OCI-LY1 (cell line): ENCODE measurements around the gene TARS3.

Experiments used
- H2AFZ ChIP-seq: fragments of 200-600 bp; sonication (generic), shearing (Covaris generic); 2 replicates; pipeline ENCODE4 v1.6.0; 2014; ENCODE audit warnings: antibody characterized with exemption, mild to moderate bottlenecking, low read length
- H3F3A ChIP-seq: fragments of 200-600 bp; sonication (generic), shearing (Covaris generic); 2 replicates; pipeline ENCODE4 v1.6.0; 2014; ENCODE audit warnings: mild to moderate bottlenecking, antibody characterized with exemption, low read length, moderate library complexity; ENCODE audit not compliant: insufficient read depth
- H3K27ac ChIP-seq: fragments of 200-600 bp; sonication (generic); 2 replicates; pipeline ENCODE4 v1.5.1; 2014; ENCODE audit warnings: low read length, mixed run types, mild to moderate bottlenecking, low read depth; ENCODE audit not compliant: poor library complexity, severe bottlenecking
- H3K27me3 ChIP-seq: fragments of 200-600 bp; sonication (generic); 2 replicates; pipeline ENCODE4 v1.6.0; 2014; ENCODE audit warnings: antibody characterized with exemption, mild to moderate bottlenecking, low read length, moderate library complexity; ENCODE audit not compliant: insufficient read depth
- H3K36me3 ChIP-seq: fragments of 200-600 bp; sonication (generic); 2 replicates; pipeline ENCODE4 v1.6.1; 2014; ENCODE audit warnings: mild to moderate bottlenecking, antibody characterized with exemption, low read length, moderate library complexity, mixed read lengths; ENCODE audit not compliant: insufficient read depth
- H3K4me1 ChIP-seq: fragments of 200-600 bp; sonication (generic); 2 replicates; pipeline ENCODE4 v1.5.1; 2014; ENCODE audit warnings: mild to moderate bottlenecking, low read length, moderate library complexity; ENCODE audit not compliant: insufficient read depth, severe bottlenecking
- H3K4me2 ChIP-seq: fragments of 200-600 bp; sonication (generic), shearing (Covaris generic); 2 replicates; pipeline ENCODE4 v1.6.1; 2014; ENCODE audit warnings: low read length
- H3K4me3 ChIP-seq: fragments of 200-600 bp; sonication (generic); 2 replicates; pipeline ENCODE4 v1.5.1; 2014; ENCODE audit warnings: low read length, low read depth, mild to moderate bottlenecking, mixed read lengths; ENCODE audit not compliant: poor library complexity, severe bottlenecking
- H3K79me2 ChIP-seq: fragments of 200-600 bp; shearing (Covaris generic); 2 replicates; pipeline ENCODE4 v1.6.1; 2016; ENCODE audit warnings: mixed run types, low read length, mixed read lengths; ENCODE audit not compliant: insufficient read depth
- H3K9ac ChIP-seq: fragments of 200-600 bp; sonication (generic), shearing (Covaris generic); 2 replicates; pipeline ENCODE4 v1.6.1; 2014; ENCODE audit warnings: mild to moderate bottlenecking, low read length, mixed read lengths
- H3K9me2 ChIP-seq: fragments of 200-600 bp; sonication (generic), shearing (Covaris generic); 2 replicates; pipeline ENCODE4 v1.6.1; 2014; ENCODE audit warnings: low read depth, mild to moderate bottlenecking, low read length, mixed read lengths
- H3K9me3 ChIP-seq: fragments of 200-600 bp; shearing (Covaris generic); 2 replicates; pipeline ENCODE4 v1.6.1; 2014; ENCODE audit warnings: low read length, mixed read lengths
- H4K20me1 ChIP-seq: fragments of 200-600 bp; sonication (generic), shearing (Covaris generic); 2 replicates; pipeline ENCODE4 v1.6.0; 2016; ENCODE audit warnings: mild to moderate bottlenecking, low read length; ENCODE audit not compliant: insufficient read depth
- EZH2 ChIP-seq: fragments of 200-600 bp; sonication (generic), shearing (Covaris generic); IDR thresholded peaks from 2 replicates; pipeline ENCODE4 v1.8.0; 2017; ENCODE audit warnings: borderline replicate concordance, mixed run types, mild to moderate bottlenecking, antibody characterized with exemption, low read length, moderate library complexity, mixed read lengths
- TF ChIP-seq, protein P1 (sequence below): fragments of 200-600 bp; sonication (generic), shearing (Covaris generic); IDR thresholded peaks from 2 replicates; pipeline ENCODE4 v1.5.1; 2017; ENCODE audit warnings: mild to moderate bottlenecking, antibody characterized with exemption, low read length, moderate library complexity, mixed read lengths

The TARS3 gene

DNA sequence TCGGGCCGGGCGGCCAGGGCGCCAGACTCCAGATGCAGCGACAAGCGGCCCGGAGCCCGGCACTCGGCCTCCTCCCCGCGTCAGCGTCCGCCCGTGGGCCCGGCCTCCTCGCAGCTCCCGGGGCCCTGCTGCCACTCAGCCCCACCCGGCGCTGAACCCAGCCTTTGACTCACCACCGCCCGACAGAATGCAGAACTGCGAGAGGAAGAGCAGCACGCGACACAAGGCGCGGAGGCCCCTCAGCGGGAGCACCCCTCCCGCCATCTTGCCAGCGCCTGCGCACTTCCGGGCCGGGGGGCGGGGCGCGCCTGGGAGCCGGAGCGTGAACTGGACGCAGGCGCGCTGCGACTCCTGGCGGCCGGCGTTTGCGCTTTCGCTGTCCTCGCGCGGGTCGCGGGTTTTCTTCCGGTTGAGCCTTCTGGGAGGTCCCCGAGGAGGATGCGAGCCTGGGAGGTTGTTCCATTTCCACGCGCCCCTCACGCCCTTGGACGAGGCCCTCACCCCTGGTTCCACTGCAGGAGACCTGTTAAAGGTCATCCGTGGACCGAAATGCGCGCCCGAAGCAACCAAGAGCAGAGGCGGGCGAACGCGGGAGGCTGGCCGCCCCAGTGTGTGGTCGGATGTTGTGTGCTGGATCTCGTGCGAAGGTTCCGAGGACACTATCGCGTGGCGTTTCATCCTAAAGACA lies 72.0 kb downstream of the TARS3 start, which contains the start of gene TM2D3:
Gene TM2D3, minus strand, starts transcription at position 284 of the 688 bp plus-strand sequence. Its CDS starts 20 bp downstream, at position 264.
- peak within 1 kb of the TSS; percentile 96 for H3K4me2 ChIP-seq
- no peaks in the 10 kb centered on the region for H3K27me3 ChIP-seq
- peak within 1 kb of the TSS; percentile 82 for H3K4me3 ChIP-seq
- TF ChIP-seq, protein P1, sequence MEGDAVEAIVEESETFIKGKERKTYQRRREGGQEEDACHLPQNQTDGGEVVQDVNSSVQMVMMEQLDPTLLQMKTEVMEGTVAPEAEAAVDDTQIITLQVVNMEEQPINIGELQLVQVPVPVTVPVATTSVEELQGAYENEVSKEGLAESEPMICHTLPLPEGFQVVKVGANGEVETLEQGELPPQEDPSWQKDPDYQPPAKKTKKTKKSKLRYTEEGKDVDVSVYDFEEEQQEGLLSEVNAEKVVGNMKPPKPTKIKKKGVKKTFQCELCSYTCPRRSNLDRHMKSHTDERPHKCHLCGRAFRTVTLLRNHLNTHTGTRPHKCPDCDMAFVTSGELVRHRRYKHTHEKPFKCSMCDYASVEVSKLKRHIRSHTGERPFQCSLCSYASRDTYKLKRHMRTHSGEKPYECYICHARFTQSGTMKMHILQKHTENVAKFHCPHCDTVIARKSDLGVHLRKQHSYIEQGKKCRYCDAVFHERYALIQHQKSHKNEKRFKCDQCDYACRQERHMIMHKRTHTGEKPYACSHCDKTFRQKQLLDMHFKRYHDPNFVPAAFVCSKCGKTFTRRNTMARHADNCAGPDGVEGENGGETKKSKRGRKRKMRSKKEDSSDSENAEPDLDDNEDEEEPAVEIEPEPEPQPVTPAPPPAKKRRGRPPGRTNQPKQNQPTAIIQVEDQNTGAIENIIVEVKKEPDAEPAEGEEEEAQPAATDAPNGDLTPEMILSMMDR, result peak; percentile 47
- TF ChIP-seq EZH2, result no peak
- H3K9ac ChIP-seq, result peak within 1 kb of the TSS; percentile 93
- H3K9me2 ChIP-seq, result no peaks in the 10 kb centered on the region
- H3K4me1 ChIP-seq, result peaks cover 39% of the 10 kb centered on the region
- peak within 1 kb of the TSS; percentile 65 for H3K27ac ChIP-seq
- H3K9me3 ChIP-seq, result no peaks in the 10 kb centered on the region
- H4K20me1 ChIP-seq, result 0 out of 2 replicates have a peak, but pooled peaks cover 5% of the 10 kb centered on the region
- H2AFZ ChIP-seq, result 0 out of 2 replicates have a peak within 1 kb of the TSS, but pooled peaks have one; percentile 42
- H3K36me3 ChIP-seq, result peaks cover 27% of the 10 kb centered on the region; the same call in 1 of the 2 replicates
- no peaks in the 10 kb centered on the region; the same call in 1 of the 2 replicates for H3F3A ChIP-seq
- H3K79me2 ChIP-seq, result peaks cover 36% of the 10 kb centered on the region

DNA sequence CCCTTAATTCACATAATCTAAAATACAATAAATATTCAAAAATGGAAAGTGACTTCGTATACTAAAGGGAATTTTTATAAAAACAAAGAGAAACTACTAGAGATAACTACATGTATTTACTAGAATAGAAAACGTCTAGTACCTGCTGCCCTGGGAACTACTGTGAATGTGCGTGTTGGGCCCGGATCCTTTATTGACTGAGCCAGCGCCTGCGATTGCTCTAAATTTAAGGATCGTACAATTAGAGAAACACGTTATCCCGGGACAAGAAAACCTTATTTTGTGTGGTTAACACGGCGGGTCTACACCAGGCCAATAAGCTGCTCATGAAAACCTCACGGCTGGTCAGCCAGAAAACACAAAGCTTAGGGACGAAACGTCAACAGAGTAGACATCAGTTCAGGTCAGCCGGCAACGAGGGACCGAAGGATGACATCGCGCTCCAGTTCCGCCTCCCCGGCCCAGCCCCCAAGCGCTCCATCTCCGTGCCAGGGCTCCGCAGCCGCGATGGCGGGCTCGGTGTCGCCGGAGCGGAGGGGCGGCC lies 72.6 kb downstream of the TARS3 start:
- no peaks in the 10 kb centered on the region for H3K9me3 ChIP-seq
- peak overlapping the region; percentile 96 for H3K4me2 ChIP-seq
- 0 out of 2 replicates have a peak, but pooled peaks cover 5% of the 10 kb centered on the region for H4K20me1 ChIP-seq
- H3K9ac ChIP-seq, result peak overlapping the region; percentile 93
- peaks cover 36% of the 10 kb centered on the region for H3K79me2 ChIP-seq
- TF ChIP-seq EZH2, result no peak
- TF ChIP-seq, protein P1, result no peak
- H3K4me3 ChIP-seq, result peak overlapping the region; percentile 82
- H2AFZ ChIP-seq, result no peak overlapping the region
- no peaks in the 10 kb centered on the region for H3K27me3 ChIP-seq
- peaks cover 39% of the 10 kb centered on the region for H3K4me1 ChIP-seq
- H3K9me2 ChIP-seq, result no peaks in the 10 kb centered on the region
- no peaks in the 10 kb centered on the region; the same call in 1 of the 2 replicates for H3F3A ChIP-seq
- H3K36me3 ChIP-seq, result peaks cover 33% of the 10 kb centered on the region; the same call in 1 of the 2 replicates
- H3K27ac ChIP-seq, result peak overlapping the region; percentile 50

DNA sequence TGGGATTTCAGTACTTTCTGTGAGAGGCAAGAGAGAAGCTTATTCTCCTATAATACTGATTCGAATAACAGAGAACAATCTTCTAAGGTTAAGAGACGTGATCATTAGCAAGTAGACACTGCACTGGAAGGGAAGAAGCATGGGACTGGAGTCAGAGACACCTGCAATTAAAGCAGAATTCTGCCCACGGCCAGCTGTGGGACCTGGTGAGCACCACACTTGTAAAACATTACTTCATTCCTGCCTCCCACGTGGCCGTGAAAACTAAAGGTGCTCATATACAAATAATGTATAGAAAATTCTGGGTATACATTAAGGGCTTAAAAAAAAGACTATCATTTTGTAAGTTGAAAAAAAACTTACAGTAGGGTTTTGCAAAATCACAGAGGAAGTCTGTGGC lies 74.1 kb downstream of the TARS3 start:
- Histone ChIP-seq H3K9me2 (no peaks in the 10 kb centered on the region), H3K4me2 (peak overlapping the region; percentile 96), H3K79me2 (peaks cover 36% of the 10 kb centered on the region), H3K36me3 (peaks cover 48% of the 10 kb centered on the region), H3K27me3 (no peaks in the 10 kb centered on the region), H2AFZ (no peak overlapping the region), H3K9ac (peak overlapping the region; percentile 93; the same call in 1 of the 2 replicates), H3K9me3 (no peaks in the 10 kb centered on the region), H3K27ac (no peak overlapping the region), H3K4me3 (peak overlapping the region; percentile 82), H4K20me1 (0 out of 2 replicates have a peak, but pooled peaks cover 5% of the 10 kb centered on the region), H3K4me1 (peaks cover 39% of the 10 kb centered on the region), H3F3A (no peaks in the 10 kb centered on the region; the same call in 1 of the 2 replicates)
- TF ChIP-seq, protein P1, result no peak
- TF ChIP-seq EZH2, result no peak
